DOHH2 (cell line): ENCODE data around the gene NLRC3.
"Not testable (repeated sequence)": the region's sequence is repeated elsewhere in the genome, so short reads cannot be mapped to it uniquely, and the experiment has no call there.

Experiments used
- EZH2phosphoT487 ChIP-seq: fragments of 200-600 bp; sonication (generic); IDR thresholded peaks from 2 replicates; pipeline ENCODE4 v1.6.1; 2017; ENCODE audit warnings: borderline replicate concordance, mild to moderate bottlenecking, antibody characterized with exemption, low read length, moderate library complexity, mixed read lengths
- TF ChIP-seq, protein P1 (sequence below): fragments of 200-600 bp; sonication (generic); IDR thresholded peaks from one replicate; pipeline ENCODE4 v1.5.1; 2014; ENCODE audit warnings: antibody characterized with exemption, mild to moderate bottlenecking, low read depth, low read length; ENCODE audit not compliant: poor library complexity, severe bottlenecking

DNA sequence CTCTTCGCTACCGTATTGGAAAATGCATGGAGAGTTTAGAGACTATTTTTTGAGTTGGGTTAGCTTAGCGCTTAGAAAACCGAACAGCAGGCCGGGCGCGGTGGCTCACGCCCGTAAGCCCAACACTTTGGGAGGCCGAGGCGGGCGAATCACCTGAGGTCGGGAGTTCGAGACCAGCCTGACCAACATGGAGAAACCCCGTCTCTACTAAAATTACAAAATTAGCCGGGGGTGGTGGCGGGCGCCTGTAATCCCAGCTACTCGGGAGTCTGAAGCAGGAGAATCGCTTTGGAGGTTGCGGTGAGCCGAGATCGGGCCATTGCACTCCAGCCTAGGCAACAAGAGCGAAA, 75.8 kb downstream of the NLRC3 start:
- TF ChIP-seq, protein P1, sequence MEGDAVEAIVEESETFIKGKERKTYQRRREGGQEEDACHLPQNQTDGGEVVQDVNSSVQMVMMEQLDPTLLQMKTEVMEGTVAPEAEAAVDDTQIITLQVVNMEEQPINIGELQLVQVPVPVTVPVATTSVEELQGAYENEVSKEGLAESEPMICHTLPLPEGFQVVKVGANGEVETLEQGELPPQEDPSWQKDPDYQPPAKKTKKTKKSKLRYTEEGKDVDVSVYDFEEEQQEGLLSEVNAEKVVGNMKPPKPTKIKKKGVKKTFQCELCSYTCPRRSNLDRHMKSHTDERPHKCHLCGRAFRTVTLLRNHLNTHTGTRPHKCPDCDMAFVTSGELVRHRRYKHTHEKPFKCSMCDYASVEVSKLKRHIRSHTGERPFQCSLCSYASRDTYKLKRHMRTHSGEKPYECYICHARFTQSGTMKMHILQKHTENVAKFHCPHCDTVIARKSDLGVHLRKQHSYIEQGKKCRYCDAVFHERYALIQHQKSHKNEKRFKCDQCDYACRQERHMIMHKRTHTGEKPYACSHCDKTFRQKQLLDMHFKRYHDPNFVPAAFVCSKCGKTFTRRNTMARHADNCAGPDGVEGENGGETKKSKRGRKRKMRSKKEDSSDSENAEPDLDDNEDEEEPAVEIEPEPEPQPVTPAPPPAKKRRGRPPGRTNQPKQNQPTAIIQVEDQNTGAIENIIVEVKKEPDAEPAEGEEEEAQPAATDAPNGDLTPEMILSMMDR, result not testable (repeated sequence)
- TF ChIP-seq EZH2phosphoT487, result not testable (repeated sequence)
